Measurements from ENCODE around the gene SLC10A2.

Gene SLC10A2

DNA sequence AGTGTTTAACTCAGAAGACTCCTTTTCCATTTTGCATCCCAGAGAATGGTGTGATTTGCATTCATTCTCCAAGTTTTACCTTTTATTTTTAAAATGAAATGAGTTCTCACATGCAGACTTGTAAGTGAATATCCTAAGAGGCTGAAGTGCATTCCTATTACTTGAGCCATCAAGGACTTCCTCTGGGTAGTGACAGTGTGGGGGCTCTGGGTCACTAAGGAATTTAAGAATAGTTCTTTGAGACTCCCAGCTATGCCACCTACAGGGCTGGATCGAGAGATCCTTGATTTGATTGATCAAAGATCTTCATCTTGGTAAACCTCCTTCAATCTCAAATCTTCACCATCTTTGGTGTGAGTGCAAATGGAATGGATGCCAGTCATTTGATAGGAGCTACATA is 36.3 kb upstream of the SLC10A2 start:
- no peaks in the 10 kb centered on the region for H3K27me3 ChIP-seq (ENCODE audit: control insufficient read depth in 3 of 3, insufficient read depth in 3 of 3, low read depth in 1 of 3, low read length in 3 of 3)
- no peak overlapping the region for H4K91ac ChIP-seq (ENCODE audit: low read depth, low read length, poor library complexity)
- no peak overlapping the region for H3K27ac ChIP-seq (replicated peaks; ENCODE audit: low read length)

DNA sequence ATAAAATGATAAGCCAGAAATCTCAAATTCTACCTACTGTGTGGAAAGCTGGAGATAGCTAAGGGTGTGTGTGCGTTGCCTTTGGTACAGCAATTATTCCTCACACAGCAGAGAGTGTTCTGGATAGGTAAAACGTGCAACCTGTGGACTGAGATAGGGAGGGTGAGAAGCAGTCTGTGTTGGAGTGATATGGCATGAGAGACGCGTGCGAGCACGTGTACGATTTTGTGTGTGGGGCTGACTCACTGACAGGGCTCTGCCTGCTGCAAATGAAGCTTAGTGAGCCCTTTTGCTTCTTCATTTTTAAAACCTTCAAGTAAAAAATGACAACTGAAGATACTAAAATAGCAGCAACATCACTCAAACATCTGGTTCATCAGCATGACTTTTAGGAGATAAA is 35.7 kb upstream of the SLC10A2 start:
- no peak overlapping the region for H3K4me3 ChIP-seq (ENCODE audit: low read length in 2 of 2)
- no peak overlapping the region for H2BK15ac ChIP-seq (ENCODE audit: low read length)
- H4K8ac ChIP-seq (ENCODE audit: low read depth, low read length): no peak overlapping the region
- H3K27ac ChIP-seq (replicated peaks; ENCODE audit: low read length): no peak overlapping the region
- H3K4me1 ChIP-seq (ENCODE audit: control insufficient read depth in 2 of 2, insufficient read depth in 1 of 2, low read depth in 1 of 2, low read length in 2 of 2): no peaks in the 10 kb centered on the region
- H2AK5ac ChIP-seq (ENCODE audit: low read depth, low read length): no peak overlapping the region
- H2BK120ac ChIP-seq (ENCODE audit: low read depth, low read length): no peak overlapping the region
- no peak overlapping the region for H3K4me2 ChIP-seq (ENCODE audit: insufficient read depth, low read length, poor library complexity, severe bottlenecking)
- no peaks in the 10 kb centered on the region for H3K36me3 ChIP-seq (replicated peaks in 1 of 2; ENCODE audit: control insufficient read depth in 2 of 2, insufficient read depth in 2 of 2, low read length in 2 of 2)
- no peak overlapping the region for H3K9ac ChIP-seq (ENCODE audit: low read depth, low read length, poor library complexity)
- H3K27me3 ChIP-seq (ENCODE audit: control insufficient read depth in 3 of 3, insufficient read depth in 3 of 3, low read depth in 1 of 3, low read length in 3 of 3): no peaks in the 10 kb centered on the region
- no peak overlapping the region for H3K14ac ChIP-seq (ENCODE audit: low read length)
- H2BK5ac ChIP-seq (ENCODE audit: low read length): no peak overlapping the region
- H3K9me3 ChIP-seq (replicated peaks in 1 of 2; ENCODE audit: control insufficient read depth in 2 of 2, insufficient read depth in 1 of 2, low read depth in 1 of 2, low read length in 2 of 2): no peaks in the 10 kb centered on the region
- H3K4ac ChIP-seq (ENCODE audit: low read length): no peak overlapping the region
- no peak for DNase-seq (ENCODE audit: low spot score)
- H2AFZ ChIP-seq (ENCODE audit: low read length): no peak overlapping the region
- no peak overlapping the region for H3K18ac ChIP-seq (ENCODE audit: low read length)
- H3K23ac ChIP-seq (ENCODE audit: low read depth, low read length, poor library complexity): no peak overlapping the region
- H2BK12ac ChIP-seq (ENCODE audit: low read length): no peak overlapping the region
- WGBS, 2 donors (ENCODE audit: extremely low coverage in 2 of 2, insufficient read length in 2 of 2, insufficient replicate concordance in 1 of 2): no CpG with 5 or more reads among the region's 7 CpGs
- H4K91ac ChIP-seq (ENCODE audit: low read depth, low read length, poor library complexity): no peak overlapping the region
- H3K79me1 ChIP-seq (ENCODE audit: low read depth, low read length): no peaks in the 10 kb centered on the region

More for the DNA sequence above, 36.3 kb upstream of the SLC10A2 start:
- Histone ChIP-seq H3K18ac (ENCODE audit: low read length) (no peak overlapping the region), H3K9me3 (replicated peaks in 1 of 2; ENCODE audit: control insufficient read depth in 2 of 2, insufficient read depth in 1 of 2, low read depth in 1 of 2, low read length in 2 of 2) (no peaks in the 10 kb centered on the region), H3K4me1 (ENCODE audit: control insufficient read depth in 2 of 2, insufficient read depth in 1 of 2, low read depth in 1 of 2, low read length in 2 of 2) (no peaks in the 10 kb centered on the region), H3K4ac (ENCODE audit: low read length) (no peak overlapping the region), H3K36me3 (replicated peaks in 1 of 2; ENCODE audit: control insufficient read depth in 2 of 2, insufficient read depth in 2 of 2, low read length in 2 of 2) (no peaks in the 10 kb centered on the region), H3K4me2 (ENCODE audit: insufficient read depth, low read length, poor library complexity, severe bottlenecking) (no peak overlapping the region), H3K79me1 (ENCODE audit: low read depth, low read length) (no peaks in the 10 kb centered on the region), H2BK12ac (ENCODE audit: low read length) (no peak overlapping the region), H3K9ac (ENCODE audit: low read depth, low read length, poor library complexity) (no peak overlapping the region), H2BK120ac (ENCODE audit: low read depth, low read length) (no peak overlapping the region), H3K4me3 (ENCODE audit: low read length in 2 of 2) (no peak overlapping the region), H2AFZ (ENCODE audit: low read length) (no peak overlapping the region), H2BK15ac (ENCODE audit: low read length) (no peak overlapping the region), H4K8ac (ENCODE audit: low read depth, low read length) (no peak overlapping the region), H2AK5ac (ENCODE audit: low read depth, low read length) (no peak overlapping the region), H3K14ac (ENCODE audit: low read length) (no peak overlapping the region), H2BK5ac (ENCODE audit: low read length) (no peak overlapping the region), H3K23ac (ENCODE audit: low read depth, low read length, poor library complexity) (no peak overlapping the region)
- WGBS, 2 donors (ENCODE audit: extremely low coverage in 2 of 2, insufficient read length in 2 of 2, insufficient replicate concordance in 1 of 2): no CpG with 5 or more reads among the region's 1 CpG
- no peak for DNase-seq (ENCODE audit: low spot score)

DNA sequence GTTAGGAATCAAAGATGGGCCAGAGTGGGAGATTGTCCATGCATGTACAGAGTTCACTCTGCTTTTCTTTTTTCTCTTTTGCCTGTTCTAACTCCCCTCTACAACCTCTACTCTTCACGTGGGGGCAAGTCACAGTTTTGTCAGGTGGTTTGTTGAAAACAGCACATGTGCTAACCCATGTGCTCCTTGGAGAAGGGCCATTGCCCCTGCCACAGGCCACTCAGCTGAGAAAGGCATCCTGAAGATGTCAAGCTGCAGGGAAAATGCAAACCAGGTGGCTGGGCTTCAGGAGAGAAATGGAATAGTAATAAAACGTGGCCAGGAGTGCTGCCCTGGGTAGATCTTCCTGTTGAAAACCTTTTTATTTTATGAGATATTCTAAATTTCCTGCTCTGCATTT is 35.3 kb upstream of the SLC10A2 start:
- no CpG with 5 or more reads among the region's 2 CpGs for WGBS, 2 donors (ENCODE audit: extremely low coverage in 2 of 2, insufficient read length in 2 of 2, insufficient replicate concordance in 1 of 2)

GRCh38 chr13:103100830-103101229 is 34.6 kb upstream of the SLC10A2 start:
- Histone ChIP-seq H2BK12ac (ENCODE audit: low read length) (no peak overlapping the region), H3K79me1 (ENCODE audit: low read depth, low read length) (no peaks in the 10 kb centered on the region), H2BK5ac (ENCODE audit: low read length) (no peak overlapping the region), H3K4me3 (ENCODE audit: low read length in 2 of 2) (no peak overlapping the region), H3K23ac (ENCODE audit: low read depth, low read length, poor library complexity) (no peak overlapping the region), H3K4me2 (ENCODE audit: insufficient read depth, low read length, poor library complexity, severe bottlenecking) (no peak overlapping the region), H3K27ac (replicated peaks; ENCODE audit: low read length) (no peak overlapping the region), H3K18ac (ENCODE audit: low read length) (no peak overlapping the region), H3K4ac (ENCODE audit: low read length) (no peak overlapping the region), H4K8ac (ENCODE audit: low read depth, low read length) (no peak overlapping the region), H3K27me3 (ENCODE audit: control insufficient read depth in 3 of 3, insufficient read depth in 3 of 3, low read depth in 1 of 3, low read length in 3 of 3) (no peaks in the 10 kb centered on the region), H2BK15ac (ENCODE audit: low read length) (no peak overlapping the region), H2AK5ac (ENCODE audit: low read depth, low read length) (no peak overlapping the region), H3K9ac (ENCODE audit: low read depth, low read length, poor library complexity) (no peak overlapping the region), H2BK120ac (ENCODE audit: low read depth, low read length) (no peak overlapping the region), H4K91ac (ENCODE audit: low read depth, low read length, poor library complexity) (no peak overlapping the region), H2AFZ (ENCODE audit: low read length) (no peak overlapping the region), H3K4me1 (ENCODE audit: control insufficient read depth in 2 of 2, insufficient read depth in 1 of 2, low read depth in 1 of 2, low read length in 2 of 2) (no peaks in the 10 kb centered on the region), H3K9me3 (replicated peaks in 1 of 2; ENCODE audit: control insufficient read depth in 2 of 2, insufficient read depth in 1 of 2, low read depth in 1 of 2, low read length in 2 of 2) (no peaks in the 10 kb centered on the region), H3K14ac (ENCODE audit: low read length) (no peak overlapping the region), H3K36me3 (replicated peaks in 1 of 2; ENCODE audit: control insufficient read depth in 2 of 2, insufficient read depth in 2 of 2, low read length in 2 of 2) (no peaks in the 10 kb centered on the region)
- DNase-seq (ENCODE audit: low spot score): no peak

More for the DNA sequence above, 35.3 kb upstream of the SLC10A2 start:
- Histone ChIP-seq H4K91ac (ENCODE audit: low read depth, low read length, poor library complexity) (no peak overlapping the region), H3K79me1 (ENCODE audit: low read depth, low read length) (no peaks in the 10 kb centered on the region), H3K4me1 (ENCODE audit: control insufficient read depth in 2 of 2, insufficient read depth in 1 of 2, low read depth in 1 of 2, low read length in 2 of 2) (no peaks in the 10 kb centered on the region), H3K4ac (ENCODE audit: low read length) (no peak overlapping the region), H2BK120ac (ENCODE audit: low read depth, low read length) (no peak overlapping the region), H3K36me3 (replicated peaks in 1 of 2; ENCODE audit: control insufficient read depth in 2 of 2, insufficient read depth in 2 of 2, low read length in 2 of 2) (no peaks in the 10 kb centered on the region), H2AK5ac (ENCODE audit: low read depth, low read length) (no peak overlapping the region), H3K18ac (ENCODE audit: low read length) (no peak overlapping the region), H4K8ac (ENCODE audit: low read depth, low read length) (no peak overlapping the region), H3K14ac (ENCODE audit: low read length) (no peak overlapping the region), H2BK15ac (ENCODE audit: low read length) (no peak overlapping the region), H3K4me2 (ENCODE audit: insufficient read depth, low read length, poor library complexity, severe bottlenecking) (no peak overlapping the region), H3K23ac (ENCODE audit: low read depth, low read length, poor library complexity) (no peak overlapping the region), H3K9ac (ENCODE audit: low read depth, low read length, poor library complexity) (no peak overlapping the region), H2AFZ (ENCODE audit: low read length) (no peak overlapping the region), H3K27ac (replicated peaks; ENCODE audit: low read length) (no peak overlapping the region), H2BK12ac (ENCODE audit: low read length) (no peak overlapping the region), H3K27me3 (ENCODE audit: control insufficient read depth in 3 of 3, insufficient read depth in 3 of 3, low read depth in 1 of 3, low read length in 3 of 3) (no peaks in the 10 kb centered on the region), H2BK5ac (ENCODE audit: low read length) (no peak overlapping the region), H3K9me3 (replicated peaks in 1 of 2; ENCODE audit: control insufficient read depth in 2 of 2, insufficient read depth in 1 of 2, low read depth in 1 of 2, low read length in 2 of 2) (no peaks in the 10 kb centered on the region), H3K4me3 (ENCODE audit: low read length in 2 of 2) (no peak overlapping the region)
- DNase-seq (ENCODE audit: low spot score): no peak
